ENCODE results near the gene OR56B4. TPM values are rescaled to one million over a fixed set of nuclear protein-coding genes. Genes with fewer than 3 reads are reported as not detected.

Gene OR56B4
- total RNA-seq, result not detected

DNA sequence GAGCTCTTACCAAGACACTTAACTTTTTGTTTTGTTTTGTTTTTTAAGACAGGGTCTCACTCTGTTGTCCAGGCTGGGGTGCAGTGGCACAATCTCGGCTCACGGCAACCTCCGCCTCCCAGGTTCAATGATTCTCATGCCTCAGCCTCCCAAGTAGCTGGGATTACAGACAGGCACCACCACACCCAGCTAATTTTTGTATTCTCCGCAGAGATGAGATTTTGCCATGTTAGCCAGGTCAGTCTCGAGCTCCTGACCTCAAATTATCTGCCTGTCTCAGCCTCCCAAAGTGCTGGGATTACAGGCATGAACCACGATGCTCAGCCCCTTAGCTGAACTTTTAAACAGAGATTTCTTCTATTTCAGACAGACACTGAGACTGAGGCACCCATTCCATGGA is at the start of gene OR56B4:
Gene OR56B4, plus strand, starts transcription at position 301 of the 400 bp plus-strand sequence. Its CDS starts 95 bp downstream, at position 396.

Other genes with a start within 250 kb of the OR56B4 start
- not detected for gene OR52E8, start 250.0 kb upstream of the OR56B4 start, total RNA-seq
- gene OR52E4, start 227.1 kb upstream of the OR56B4 start, total RNA-seq, result not detected
- gene OR52E5, start 214.5 kb upstream of the OR56B4 start, total RNA-seq, result not detected
- not detected for gene OR56A3, start 165.4 kb upstream of the OR56B4 start, total RNA-seq
- gene OR56A5, start 139.2 kb upstream of the OR56B4 start, total RNA-seq, result not detected
- gene OR52L1, start 120.7 kb upstream of the OR56B4 start, total RNA-seq, result not detected
- gene OR56A4, start 100.7 kb upstream of the OR56B4 start, total RNA-seq, result not detected
- 0.12 TPM for gene OR56A1, start 76.9 kb upstream of the OR56B4 start, total RNA-seq
- gene OR52B2, start 62.6 kb downstream of the OR56B4 start, total RNA-seq, result not detected
- gene OR52W1, start 91.5 kb downstream of the OR56B4 start, total RNA-seq, result not detected
- not detected for gene C11orf42, start 97.9 kb downstream of the OR56B4 start, total RNA-seq
- gene FHIP1B, start 127.0 kb downstream of the OR56B4 start, total RNA-seq, result 57.0 TPM
- 0.23 TPM for gene CNGA4, start 131.4 kb downstream of the OR56B4 start, total RNA-seq
- gene CCKBR, start 152.2 kb downstream of the OR56B4 start, total RNA-seq, result 0.41 TPM
- 25.0 TPM for gene CAVIN3, start 212.8 kb downstream of the OR56B4 start, total RNA-seq

Measured in metanephros (tissue), 1 donor.